Neural cell (in vitro differentiated cells): ENCODE measurements around the gene ANKRD44.

ENCODE experiments used
- EP300 ChIP-seq: fragments of 450-650 bp; conservative IDR thresholded peaks from 2 replicates; pipeline ENCODE4 v1.6.1; 2014; ENCODE audit warnings: antibody characterized with exemption, mild to moderate bottlenecking, moderate library complexity; ENCODE audit not compliant: poor library complexity, severe bottlenecking
- EZH2 ChIP-seq: fragments of 200-600, 300-800 bp; shearing (Covaris generic), sonication (generic); IDR thresholded peaks from 2 replicates; pipeline ENCODE4 v1.6.1; 2014; ENCODE audit warnings: antibody characterized with exemption, low read length, borderline replicate concordance, mild to moderate bottlenecking; ENCODE audit not compliant: insufficient read depth, poor library complexity, severe bottlenecking
- POLR2AphosphoS5 ChIP-seq: IDR thresholded peaks from 2 replicates; pipeline ENCODE4 v1.6.1; 2012
- TAF1 ChIP-seq: IDR thresholded peaks from 2 replicates; pipeline ENCODE4 v1.6.1; 2012; ENCODE audit warnings: low read depth
- TF ChIP-seq, protein P1 (sequence below): fragments of 450-650 bp; IDR thresholded peaks from 2 replicates; pipeline ENCODE4 v1.5.1; 2014; ENCODE audit warnings: antibody characterized with exemption, mild to moderate bottlenecking, moderate library complexity; ENCODE audit not compliant: poor library complexity, severe bottlenecking
- TF ChIP-seq, protein P2 (sequence below): IDR thresholded peaks from 2 replicates; pipeline ENCODE4 v1.6.1; 2012; ENCODE audit warnings: borderline replicate concordance

GRCh38 chr2:196951973-196952372 is 358.6 kb downstream of the ANKRD44 start:
- TF ChIP-seq TAF1 (no peak), POLR2AphosphoS5 (no peak), EZH2 (no peak), EP300 (no peak)
- TF ChIP-seq, protein P1, sequence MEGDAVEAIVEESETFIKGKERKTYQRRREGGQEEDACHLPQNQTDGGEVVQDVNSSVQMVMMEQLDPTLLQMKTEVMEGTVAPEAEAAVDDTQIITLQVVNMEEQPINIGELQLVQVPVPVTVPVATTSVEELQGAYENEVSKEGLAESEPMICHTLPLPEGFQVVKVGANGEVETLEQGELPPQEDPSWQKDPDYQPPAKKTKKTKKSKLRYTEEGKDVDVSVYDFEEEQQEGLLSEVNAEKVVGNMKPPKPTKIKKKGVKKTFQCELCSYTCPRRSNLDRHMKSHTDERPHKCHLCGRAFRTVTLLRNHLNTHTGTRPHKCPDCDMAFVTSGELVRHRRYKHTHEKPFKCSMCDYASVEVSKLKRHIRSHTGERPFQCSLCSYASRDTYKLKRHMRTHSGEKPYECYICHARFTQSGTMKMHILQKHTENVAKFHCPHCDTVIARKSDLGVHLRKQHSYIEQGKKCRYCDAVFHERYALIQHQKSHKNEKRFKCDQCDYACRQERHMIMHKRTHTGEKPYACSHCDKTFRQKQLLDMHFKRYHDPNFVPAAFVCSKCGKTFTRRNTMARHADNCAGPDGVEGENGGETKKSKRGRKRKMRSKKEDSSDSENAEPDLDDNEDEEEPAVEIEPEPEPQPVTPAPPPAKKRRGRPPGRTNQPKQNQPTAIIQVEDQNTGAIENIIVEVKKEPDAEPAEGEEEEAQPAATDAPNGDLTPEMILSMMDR, result no peak
- TF ChIP-seq, protein P2, sequence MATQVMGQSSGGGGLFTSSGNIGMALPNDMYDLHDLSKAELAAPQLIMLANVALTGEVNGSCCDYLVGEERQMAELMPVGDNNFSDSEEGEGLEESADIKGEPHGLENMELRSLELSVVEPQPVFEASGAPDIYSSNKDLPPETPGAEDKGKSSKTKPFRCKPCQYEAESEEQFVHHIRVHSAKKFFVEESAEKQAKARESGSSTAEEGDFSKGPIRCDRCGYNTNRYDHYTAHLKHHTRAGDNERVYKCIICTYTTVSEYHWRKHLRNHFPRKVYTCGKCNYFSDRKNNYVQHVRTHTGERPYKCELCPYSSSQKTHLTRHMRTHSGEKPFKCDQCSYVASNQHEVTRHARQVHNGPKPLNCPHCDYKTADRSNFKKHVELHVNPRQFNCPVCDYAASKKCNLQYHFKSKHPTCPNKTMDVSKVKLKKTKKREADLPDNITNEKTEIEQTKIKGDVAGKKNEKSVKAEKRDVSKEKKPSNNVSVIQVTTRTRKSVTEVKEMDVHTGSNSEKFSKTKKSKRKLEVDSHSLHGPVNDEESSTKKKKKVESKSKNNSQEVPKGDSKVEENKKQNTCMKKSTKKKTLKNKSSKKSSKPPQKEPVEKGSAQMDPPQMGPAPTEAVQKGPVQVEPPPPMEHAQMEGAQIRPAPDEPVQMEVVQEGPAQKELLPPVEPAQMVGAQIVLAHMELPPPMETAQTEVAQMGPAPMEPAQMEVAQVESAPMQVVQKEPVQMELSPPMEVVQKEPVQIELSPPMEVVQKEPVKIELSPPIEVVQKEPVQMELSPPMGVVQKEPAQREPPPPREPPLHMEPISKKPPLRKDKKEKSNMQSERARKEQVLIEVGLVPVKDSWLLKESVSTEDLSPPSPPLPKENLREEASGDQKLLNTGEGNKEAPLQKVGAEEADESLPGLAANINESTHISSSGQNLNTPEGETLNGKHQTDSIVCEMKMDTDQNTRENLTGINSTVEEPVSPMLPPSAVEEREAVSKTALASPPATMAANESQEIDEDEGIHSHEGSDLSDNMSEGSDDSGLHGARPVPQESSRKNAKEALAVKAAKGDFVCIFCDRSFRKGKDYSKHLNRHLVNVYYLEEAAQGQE, result no peak
